ENCODE results near the gene OSR1.

The OSR1 gene

DNA sequence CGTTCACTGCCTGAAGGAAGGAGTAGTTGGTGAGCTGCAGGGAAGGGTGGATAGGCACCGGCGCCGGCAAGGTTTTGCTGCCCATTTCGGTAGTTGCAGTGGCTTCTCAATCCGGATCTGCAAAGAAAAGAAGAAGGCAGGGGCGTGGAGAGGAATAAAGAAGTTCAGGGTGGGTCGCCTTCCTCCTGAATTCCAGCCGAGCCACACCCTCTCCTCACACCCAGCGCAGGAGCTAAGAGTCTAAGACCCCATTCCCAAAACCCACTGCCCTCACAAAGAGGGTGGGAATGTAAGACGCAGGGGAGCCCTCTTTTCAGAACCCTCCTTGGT is 4.7 kb downstream of the OSR1 start:
- no peak for TF ChIP-seq ZFX (IDR thresholded peaks at IDR 0.05; ENCODE audit: borderline replicate concordance)
- TF ChIP-seq, protein P1, sequence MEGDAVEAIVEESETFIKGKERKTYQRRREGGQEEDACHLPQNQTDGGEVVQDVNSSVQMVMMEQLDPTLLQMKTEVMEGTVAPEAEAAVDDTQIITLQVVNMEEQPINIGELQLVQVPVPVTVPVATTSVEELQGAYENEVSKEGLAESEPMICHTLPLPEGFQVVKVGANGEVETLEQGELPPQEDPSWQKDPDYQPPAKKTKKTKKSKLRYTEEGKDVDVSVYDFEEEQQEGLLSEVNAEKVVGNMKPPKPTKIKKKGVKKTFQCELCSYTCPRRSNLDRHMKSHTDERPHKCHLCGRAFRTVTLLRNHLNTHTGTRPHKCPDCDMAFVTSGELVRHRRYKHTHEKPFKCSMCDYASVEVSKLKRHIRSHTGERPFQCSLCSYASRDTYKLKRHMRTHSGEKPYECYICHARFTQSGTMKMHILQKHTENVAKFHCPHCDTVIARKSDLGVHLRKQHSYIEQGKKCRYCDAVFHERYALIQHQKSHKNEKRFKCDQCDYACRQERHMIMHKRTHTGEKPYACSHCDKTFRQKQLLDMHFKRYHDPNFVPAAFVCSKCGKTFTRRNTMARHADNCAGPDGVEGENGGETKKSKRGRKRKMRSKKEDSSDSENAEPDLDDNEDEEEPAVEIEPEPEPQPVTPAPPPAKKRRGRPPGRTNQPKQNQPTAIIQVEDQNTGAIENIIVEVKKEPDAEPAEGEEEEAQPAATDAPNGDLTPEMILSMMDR (IDR thresholded peaks at IDR 0.05) = no peak
- H3K27ac ChIP-seq = no peak overlapping the region

DNA sequence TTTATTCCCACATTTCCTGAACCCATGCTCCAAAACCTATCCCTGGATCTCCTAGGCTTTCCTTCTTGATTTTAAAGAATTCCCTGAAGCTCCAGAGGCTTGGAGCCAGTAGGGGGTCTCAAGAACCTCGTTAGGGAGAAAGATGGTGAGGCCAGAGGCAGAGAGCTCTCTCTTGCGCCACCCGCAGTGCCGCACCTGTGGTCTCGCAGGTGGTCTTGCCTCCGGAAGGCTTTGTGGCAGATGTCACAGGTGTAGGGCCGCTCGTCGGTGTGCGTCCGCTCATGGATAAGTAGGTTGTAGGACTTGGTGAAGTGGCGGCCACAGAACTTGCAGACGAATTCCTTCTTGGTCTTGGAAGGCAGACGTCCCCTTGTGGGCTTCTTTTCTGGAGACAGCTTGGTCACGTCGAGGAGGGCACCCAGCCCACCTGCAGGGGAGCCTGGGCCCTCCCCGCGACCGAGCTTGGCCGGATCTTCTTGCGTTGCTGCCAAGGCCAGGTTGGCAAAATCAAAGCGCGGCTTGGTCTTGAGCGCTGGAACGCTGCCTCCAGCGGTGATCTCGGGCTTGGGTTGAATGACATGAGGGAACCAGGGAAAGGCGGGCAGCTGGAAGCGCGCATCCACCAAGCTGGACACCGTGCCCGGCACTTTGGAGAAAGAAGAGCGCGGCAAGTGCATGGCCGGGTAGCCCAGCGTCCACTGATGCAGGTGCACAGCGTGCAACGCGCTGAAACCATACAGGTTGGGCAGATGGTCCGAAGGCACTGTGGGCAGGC is 5.3 kb downstream of the OSR1 start:
- no peak overlapping the region for H3K27ac ChIP-seq
- TF ChIP-seq, protein P1 (IDR thresholded peaks at IDR 0.05) = no peak

DNA sequence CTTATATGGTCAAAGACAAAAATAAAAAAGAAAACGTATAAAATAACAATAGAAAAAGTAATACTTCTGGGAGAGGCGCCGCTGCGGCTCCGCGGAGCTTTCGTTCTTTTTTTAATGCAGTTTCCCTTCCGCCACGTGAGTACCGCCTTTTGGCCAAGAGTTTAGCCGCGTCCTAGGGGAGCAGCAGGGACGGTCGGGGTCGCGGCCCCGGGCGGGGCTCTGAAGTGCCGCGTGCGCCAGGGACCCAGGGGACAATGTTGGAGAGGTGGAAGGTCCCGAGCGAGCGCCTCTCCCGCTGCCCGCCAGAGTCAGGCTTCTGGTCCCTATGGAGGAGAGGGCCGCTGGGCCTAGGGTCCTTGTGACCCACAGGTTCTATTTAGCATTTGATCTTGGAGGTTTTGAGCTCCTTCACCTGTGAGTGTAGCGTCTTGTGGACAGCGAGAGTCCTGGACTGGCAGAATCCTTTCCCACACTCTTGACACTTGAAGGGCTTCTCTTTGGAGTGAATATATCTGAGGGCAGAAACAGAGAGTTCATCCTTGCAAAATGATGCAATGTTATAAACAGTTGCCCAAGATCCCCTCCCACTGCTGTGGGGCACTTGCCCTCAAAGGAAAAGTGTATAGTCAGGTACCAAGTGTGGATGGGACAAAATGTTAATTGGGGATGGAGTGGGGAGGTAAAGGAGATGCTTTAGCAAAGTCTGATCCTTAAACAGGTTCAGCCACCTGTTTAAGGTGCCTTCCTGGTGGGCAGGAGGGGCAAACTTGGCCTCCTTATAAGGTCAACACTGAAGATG is 6.3 kb downstream of the OSR1 start:
- H3K27ac ChIP-seq = no peak overlapping the region
- no peak for TF ChIP-seq ZFX (IDR thresholded peaks at IDR 0.05; ENCODE audit: borderline replicate concordance)
- TF ChIP-seq, protein P1 (IDR thresholded peaks at IDR 0.05) = no peak

DNA sequence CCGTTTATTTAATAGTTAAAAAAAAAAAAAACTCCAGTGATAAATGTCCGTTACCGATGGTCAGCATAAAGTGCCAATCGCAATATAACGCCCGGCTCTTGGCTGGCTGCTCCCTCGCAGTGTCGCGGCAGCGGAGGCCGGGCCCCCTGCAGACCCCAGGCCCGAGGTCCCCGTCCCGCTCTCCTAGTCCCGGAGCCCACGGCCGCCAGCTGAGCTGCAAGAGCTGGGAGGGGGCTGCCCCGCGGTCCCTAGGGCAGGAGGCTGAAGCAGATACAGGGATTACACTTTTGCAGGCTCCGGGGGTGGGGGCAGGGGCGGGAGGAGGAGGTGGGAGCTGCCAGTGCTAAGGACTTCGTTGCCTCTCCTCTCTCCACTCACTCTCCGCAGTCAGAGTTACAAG is 6.9 kb downstream of the OSR1 start:
- H3K27ac ChIP-seq = no peak overlapping the region

DNA sequence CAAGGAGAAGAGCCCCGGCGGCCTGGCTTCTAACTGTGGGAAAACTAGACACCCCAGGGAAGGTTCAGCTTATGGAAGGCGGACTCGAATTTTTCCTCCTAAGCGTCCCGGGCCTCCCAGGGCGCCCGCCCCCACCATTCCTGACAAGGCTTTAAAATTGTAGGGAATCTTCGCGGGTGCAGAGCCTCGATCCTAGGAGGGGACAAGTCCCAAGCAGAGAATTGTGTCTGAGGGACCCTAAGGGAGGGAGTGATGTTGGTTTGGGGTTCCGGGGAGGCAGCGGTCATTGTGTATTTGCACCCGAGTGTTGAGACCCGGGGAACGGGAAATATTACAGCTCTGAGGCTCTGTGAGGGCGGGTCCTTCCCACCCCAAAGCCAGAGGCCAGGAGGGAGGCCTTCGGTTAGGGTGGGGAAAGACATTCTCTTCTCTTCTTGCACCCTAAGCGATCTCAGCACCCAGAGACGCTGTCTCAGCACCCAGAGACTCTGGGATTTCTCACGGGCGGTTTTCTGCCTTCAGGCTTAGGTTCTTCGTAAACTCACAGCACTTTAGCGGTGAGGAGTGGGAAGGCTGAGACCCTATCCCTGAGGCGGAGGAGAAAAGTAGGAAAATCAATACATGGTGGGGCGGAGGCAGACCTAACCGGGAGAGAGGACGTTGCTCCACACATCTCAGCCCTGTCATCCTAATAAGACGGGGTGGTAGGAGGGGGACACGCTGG is 7.6 kb downstream of the OSR1 start:
- H3K27ac ChIP-seq = no peak overlapping the region
- TF ChIP-seq ZFX (IDR thresholded peaks at IDR 0.05; ENCODE audit: borderline replicate concordance) = no peak
- TF ChIP-seq, protein P1 (IDR thresholded peaks at IDR 0.05) = no peak

More for the DNA sequence above, 6.9 kb downstream of the OSR1 start:
- no peak for TF ChIP-seq ZFX (IDR thresholded peaks at IDR 0.05; ENCODE audit: borderline replicate concordance)
- TF ChIP-seq, protein P1 (IDR thresholded peaks at IDR 0.05) = no peak

DNA sequence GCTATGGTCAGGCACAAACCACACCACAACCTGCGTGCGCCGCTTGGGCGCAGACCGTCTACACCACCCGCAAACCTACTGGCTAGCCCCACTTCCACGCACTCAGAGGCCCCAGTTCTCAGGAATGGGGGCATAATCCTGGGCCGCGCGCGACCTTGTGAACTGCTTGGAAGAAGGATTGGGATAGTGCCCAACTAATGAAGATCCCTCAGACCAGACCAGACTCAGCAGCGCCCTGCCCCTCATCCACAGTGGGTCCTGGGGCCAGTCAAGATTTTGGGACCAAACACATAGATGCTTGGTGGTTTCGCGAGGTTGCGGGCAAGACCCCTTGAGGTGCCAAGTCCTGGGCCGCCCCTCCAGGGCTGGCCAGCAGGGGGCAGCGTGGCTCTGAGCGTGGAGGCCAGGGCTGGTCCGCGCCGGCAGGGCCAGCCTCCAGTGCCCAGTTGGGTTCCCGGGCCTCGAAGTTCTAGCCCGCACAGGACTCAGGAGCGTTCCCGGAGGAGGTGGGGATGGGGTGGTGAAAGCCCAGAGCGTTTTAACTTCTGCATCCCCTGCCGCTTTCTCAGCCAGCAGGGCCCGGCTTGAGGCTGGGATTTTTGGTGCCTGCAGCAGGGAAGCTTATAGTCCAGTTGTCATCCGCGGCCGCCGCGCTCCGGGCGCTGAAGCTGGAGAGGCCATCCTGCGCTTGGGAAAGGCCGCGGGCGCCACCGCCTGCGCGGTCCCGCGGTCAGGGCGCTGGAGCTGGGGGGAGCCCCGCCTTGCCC is 8.3 kb downstream of the OSR1 start:
- TF ChIP-seq, protein P1 (IDR thresholded peaks at IDR 0.05) = peak; percentile 95
- no peak for TF ChIP-seq ZFX (IDR thresholded peaks at IDR 0.05; ENCODE audit: borderline replicate concordance)
- no peak overlapping the region for H3K27ac ChIP-seq

All from 22Rv1 (cell line).